ENCODE results near the gene NPAS3.

NPAS3 gene

GRCh38 chr14:33188880-33189279 is 250.2 kb downstream of the NPAS3 start:
- DNase-seq: no peak

GRCh38 chr14:33191855-33192254 is 253.2 kb downstream of the NPAS3 start:
- no peak for DNase-seq

DNA sequence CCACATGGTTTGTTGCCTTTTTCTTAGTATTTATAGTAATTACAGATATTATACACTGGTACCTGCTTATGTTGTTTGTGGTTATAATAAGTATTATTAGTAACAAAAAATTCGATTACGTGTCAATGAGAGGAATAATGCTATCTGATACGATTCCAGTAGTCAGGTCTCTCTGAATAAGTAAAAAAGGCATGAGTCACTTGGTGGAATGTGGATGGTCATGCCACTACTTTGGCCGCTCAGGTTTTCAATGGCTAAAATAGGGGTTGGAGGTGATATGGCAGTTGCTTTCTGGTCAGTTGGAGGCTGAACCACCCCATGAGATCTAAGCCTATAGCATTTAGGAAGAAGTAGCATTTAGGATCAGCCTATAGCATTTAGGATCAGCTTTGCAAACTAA is 255.9 kb downstream of the NPAS3 start:
- no peak for DNase-seq

DNA sequence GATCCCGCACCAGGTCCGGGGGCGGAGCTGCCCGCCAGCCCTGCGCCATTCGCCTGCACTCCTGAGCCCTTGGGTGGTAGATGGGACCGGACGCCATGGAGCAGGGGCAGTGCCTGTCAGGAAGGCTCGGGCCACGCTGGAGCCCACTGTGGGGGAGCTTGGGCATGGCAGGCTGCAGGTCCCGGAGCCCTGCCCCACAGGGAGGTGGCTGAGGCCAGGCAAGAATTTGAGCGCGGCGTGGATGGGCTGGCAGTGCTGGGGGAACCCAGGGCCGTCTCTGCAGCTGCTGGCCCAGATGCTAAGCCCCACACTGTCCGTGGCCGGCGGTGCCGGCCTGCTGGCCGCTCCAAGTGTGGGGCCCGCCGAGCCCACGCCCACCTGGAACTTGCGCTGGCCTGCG is 260.0 kb downstream of the NPAS3 start:
- DNase-seq: no peak

DNA sequence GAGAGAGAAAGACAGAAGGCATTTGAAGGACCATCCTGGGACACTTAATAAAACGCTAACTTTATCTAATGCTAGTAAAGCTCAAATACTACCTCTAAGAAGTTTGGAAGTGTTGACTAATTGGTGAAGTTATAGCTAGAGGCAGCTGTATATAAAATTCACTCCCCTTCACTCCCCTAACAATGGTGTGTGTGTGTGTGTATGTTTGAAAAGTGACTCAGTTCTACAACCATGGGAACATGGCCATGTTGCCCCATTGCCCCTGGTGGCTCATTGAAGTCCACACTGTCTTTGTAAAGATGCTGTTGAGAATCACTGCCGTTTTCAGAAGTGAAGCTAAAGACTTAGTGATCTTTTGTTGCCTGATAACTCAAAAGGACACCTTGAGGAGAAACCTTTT is 262.4 kb downstream of the NPAS3 start:
- DNase-seq: no peak

GRCh38 chr14:33206981-33207380 is 268.3 kb downstream of the NPAS3 start:
- DNase-seq: no peak

- DNase-seq: no peak
These were observed 268.9 kb downstream of the NPAS3 start for GRCh38 chr14:33207467-33208017.

DNA sequence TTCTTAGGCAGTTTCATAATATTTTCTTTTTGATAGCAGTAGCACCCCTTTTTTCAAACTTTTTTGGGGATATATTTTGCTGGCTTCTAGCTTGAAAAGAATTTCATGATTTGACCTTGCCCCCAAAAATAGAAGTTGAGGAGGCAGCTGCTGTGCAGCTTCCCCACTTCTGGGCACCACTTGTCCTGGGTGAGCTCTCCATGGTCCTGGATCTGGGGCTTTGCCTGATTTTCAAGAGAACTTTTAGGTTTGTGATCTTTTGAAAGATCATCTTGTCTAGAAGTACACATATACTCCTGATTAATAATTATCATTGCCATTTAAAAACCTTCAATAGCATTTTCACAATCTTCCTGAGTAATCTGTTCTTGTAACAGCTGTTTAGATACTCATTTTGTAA is 271.6 kb downstream of the NPAS3 start:
- DNase-seq: no peak

- no peak for DNase-seq
These were observed 279.3 kb downstream of the NPAS3 start for GRCh38 chr14:33218026-33218425.

DNA sequence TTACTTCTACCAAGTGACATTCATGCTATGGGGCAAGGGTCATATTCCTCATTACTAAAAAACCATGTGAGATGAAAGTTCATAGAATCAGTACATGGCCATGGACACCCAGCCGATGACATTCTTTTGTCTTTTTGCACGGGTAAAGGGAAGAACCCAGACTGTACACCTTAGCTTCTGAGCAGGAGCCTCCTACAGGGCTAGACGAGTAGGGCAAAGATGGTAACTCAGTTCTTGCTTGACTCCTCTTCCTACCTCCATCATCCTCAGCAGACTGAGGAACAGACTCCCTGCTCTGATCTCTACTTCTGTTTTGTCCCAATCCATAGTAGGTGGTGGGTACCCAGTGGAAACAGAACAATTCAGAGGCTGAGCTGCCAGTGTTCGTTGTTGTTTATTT is 281.3 kb downstream of the NPAS3 start:
- no peak for DNase-seq

GRCh38 chr14:33229269-33229929 is 290.7 kb downstream of the NPAS3 start:
- DNase-seq: no peak

DNA sequence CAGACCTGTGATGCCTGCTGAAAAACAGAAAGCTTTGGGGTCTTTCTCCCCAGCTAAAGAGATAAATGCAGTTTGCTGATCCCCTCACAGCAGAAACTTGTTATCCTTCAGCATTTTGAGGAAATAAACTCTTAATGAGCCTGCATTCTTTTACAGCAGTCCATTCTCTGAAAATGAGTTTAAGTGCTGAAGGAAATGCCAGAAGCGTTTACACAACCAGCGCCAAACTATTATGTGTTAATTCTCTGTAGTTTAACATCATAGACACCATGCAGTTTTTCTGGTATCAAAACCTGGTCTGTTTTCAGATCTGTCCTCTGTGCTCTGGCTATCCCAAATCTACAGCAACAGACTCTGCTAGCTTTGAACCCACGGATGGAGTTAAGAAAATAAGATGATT is 291.3 kb downstream of the NPAS3 start:
- no peak for DNase-seq

DNA sequence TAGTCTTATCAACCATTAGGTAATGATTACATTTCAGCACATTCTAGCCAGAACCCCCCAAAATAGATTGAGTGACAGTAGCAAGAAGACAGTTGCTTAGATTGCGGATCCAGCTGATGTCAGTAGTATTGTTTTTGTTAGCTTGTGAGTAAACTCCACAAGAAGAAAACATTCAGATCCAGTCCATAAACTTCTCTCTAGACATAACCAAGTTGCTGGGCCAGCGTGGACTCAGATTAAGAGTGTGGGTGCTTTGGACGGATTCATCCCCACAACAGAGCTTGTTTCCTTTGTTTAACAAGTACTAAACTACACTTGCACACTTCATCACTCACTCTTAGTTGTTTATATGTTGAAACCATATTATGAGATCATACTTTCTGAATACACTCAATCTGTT is 293.4 kb downstream of the NPAS3 start:
- no peak for DNase-seq

DNA sequence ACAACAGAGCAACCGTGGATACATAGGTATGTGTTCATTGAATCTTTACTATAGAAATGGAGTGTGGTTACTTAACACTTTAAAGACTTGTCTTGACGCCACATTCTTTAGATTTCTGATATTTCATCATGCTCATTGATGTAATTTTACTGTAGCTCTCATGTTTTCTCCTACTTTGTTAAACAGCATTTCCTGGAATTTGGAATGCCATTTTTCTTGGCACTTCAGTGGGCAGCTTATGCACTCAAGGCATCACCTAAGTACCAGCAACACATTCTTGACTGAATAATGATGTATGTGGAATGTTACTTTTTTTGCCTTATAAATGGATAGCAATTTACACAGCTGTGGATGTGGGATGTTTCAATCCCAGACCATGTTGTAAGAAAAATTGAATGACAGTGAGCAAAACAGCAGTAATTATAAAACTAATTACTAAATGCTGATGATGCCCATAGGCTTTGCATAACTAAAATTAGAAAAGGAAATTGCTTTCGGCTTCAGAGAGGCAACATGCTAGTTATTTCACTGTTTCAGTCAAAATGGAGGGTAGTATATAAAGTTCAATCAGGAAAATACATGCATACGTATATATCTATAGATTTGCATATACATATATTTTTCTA is 298.5 kb downstream of the NPAS3 start:
- no peak for DNase-seq

- no peak for DNase-seq
These were observed 300.8 kb downstream of the NPAS3 start for GRCh38 chr14:33239465-33239864.

DNA sequence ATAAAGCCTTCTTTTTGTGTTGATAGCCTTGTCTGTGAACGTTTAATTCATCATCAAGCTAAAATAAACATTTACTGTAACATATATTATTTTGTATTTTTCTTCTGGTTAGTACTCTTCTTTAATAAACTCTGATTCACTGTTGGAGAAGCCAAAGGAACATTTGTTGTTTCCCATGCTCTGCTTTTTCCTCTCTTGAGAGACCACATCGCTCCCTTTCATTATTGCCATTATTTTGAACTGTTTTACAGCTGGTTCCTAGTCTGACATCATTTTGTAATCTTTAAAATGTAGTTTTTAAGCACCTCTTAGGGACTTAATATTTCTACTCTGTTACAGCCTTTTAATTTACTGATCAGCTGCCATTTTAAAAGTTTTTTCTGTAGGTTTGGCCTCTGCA is 301.8 kb downstream of the NPAS3 start:
- no peak for DNase-seq

GRCh38 chr14:33241331-33241730 is 302.7 kb downstream of the NPAS3 start:
- no peak for DNase-seq

DNA sequence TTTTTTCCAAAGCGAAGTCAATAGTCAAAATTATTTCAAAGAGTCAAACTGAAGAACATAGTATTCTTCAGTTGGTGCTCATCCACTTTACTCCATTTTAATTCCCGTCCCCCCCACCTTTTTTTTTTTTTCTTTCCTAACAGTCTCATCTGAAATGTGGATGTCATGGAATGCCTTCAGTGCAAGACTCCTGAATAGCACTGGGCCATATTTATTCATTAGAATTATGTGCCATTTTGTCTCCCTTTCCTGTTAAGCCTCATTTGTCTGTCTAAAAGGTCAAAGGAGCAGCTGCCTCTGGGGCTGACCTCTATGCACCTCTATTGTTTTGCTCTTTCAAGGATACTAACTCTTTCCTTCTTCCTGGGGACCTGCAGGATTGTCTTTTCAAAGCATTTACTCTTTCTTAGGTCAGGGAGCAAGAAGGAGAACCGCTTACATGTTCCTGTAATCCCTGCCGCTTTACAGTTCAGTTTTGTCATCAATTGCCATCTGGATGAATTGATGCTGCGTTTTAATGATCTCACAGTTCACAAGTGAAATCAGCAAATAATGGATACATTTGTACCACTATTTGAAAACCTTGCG is 310.6 kb downstream of the NPAS3 start:
- no peak for DNase-seq

DNA sequence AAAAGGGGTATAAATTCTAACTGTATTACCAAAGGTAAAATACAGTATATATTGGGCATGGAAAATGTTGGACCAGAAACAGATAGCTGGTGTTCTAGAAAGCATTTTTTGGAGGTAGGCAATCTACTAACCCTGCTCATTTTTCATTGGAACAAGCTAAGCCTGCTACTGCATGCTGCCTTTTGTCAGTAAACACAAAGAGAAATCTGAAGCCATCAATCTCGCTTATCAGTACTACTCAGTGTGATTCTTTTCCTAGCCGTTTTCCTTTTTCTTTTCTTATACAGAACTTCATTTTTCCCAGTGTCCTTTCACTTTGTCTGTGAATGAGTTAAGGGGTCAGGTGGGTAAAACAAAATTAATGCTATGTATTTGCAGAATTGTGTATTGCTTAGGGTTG is 312.3 kb downstream of the NPAS3 start:
- no peak for DNase-seq

GRCh38 chr14:33254342-33254741 is 315.7 kb downstream of the NPAS3 start:
- no peak for DNase-seq

DNA sequence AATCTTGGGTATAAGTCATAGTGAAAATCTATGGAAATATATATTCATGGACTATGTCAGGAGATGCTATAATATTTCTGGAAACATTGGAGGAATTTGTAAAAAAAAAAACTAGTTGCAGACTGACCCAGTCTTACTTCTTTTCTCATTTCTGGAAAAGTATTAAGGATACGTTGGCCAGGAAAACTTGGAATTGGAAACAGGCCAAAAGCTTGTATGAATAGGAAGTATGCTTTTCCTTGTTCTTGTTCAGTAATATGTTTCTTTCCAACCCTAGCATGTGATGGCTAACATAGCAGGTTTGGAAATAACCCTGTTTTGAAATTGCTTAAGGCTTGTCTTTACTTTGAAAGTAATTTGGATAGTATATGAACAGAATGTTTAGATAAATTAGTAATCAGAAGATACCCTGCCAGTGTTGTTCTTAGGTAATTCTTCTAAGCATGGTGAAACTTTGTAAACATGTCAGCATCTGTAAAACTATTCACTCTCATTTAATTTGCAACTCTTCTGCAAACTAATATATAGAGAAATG is 316.2 kb downstream of the NPAS3 start:
- no peak for DNase-seq

DNA sequence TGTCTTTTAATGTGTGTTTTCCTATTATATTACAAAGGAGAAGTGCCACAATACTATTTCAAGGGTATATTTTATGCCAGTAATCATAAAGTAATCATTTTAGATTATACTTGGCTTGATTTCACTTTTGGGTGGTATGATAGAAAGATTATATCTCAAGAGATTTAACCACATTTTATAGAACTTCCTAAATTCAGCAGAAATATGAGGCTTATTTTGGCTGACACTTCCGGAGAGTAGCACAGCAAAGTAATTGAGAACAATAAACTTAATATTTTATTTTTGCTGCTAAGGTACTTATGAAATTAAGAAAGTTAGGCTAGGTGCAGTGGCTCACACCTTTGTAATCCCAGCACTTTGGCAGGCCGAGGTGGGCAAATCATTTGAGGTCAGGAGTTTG is 319.1 kb downstream of the NPAS3 start:
- no peak for DNase-seq

- no peak for DNase-seq
These were observed 321.1 kb downstream of the NPAS3 start for GRCh38 chr14:33259764-33260163.

DNA sequence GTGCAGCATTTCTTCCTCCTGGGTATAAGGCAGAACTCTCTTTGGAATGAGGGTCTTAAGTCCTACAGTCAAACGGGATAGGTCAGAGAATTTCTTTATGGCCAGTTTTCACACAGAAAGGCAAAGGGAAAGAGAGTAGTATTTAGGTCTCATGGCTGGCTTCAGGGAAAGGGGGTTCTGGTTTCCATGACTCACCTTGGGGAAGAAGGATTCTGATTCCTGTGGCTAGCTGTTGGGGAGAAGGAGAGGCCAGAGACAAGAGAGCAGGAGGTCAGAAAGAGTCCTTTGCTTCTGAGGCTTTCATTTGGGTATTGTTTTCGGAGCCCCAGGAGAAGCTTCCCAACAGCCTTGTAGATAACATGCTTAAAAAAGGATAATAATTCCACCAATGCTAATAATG is 332.5 kb downstream of the NPAS3 start:
- no peak for DNase-seq

All from NCI-H774 (cell line).